Stimulated activated CD8-positive, alpha-beta memory T cell treated with anti-CD3 and anti-CD28 coated beads, Interleukin-2, amount 100 ng/mL, for 48 hours (primary cell): ENCODE data around the gene ARMH2.
"Not testable (repeated sequence)": the region's sequence is repeated elsewhere in the genome, so short reads cannot be mapped to it uniquely, and the experiment has no call there.

Experiments used
- DNase-seq, 2 donors: peaks; one replicate each; pipeline ENCODE4 v3.0.0-alpha.2; 2020; ENCODE audit warnings: low read depth in 2 of 2

ARMH2 gene

DNA sequence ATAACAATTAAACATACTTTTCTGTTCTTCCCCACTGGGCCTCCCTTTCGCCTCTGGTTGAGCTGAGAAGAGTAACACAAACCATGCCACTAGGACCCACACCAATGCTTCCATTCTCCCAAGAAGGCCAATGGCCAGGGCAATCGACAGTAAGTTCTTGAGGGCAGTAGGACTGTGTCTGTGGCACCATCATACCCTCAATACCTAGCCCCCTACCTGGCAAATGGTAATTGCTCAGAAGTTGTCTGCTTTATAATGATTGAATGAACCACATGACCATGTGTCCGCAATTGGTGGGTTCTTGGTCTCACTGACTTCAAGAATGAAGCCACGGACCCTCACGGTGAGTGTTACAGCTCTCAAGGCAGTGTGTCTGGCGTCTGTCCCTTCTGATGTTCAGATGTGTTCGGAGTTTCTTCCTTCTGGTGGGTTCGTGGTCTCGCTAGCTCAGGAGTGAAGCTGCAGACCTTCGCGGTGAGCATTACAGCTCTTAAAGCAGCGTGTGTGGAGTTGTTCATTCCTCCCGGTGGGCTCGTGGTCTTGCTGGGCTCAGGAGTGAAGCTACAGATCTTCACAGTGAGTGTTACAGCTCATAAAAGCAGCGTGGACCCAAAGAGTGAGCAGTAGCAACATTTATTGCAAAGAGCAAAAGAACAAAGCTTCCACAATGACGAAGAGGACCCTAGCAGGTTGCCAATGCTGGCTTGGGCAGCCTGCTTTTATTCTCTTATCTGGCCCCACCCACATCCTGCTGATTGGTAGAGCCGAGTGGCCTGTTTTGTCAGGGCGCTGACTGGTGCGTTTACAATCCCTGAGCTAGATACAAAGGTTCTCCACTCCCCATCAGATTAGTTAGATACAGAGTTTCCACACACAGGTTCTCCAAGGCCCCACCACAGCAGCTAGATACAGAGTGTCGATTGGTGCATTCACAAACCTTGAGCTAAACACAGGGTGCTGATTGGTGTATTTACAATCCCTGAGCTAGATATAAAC lies 33.6 kb downstream of the ARMH2 start:
- not testable (repeated sequence) for DNase-seq

DNA sequence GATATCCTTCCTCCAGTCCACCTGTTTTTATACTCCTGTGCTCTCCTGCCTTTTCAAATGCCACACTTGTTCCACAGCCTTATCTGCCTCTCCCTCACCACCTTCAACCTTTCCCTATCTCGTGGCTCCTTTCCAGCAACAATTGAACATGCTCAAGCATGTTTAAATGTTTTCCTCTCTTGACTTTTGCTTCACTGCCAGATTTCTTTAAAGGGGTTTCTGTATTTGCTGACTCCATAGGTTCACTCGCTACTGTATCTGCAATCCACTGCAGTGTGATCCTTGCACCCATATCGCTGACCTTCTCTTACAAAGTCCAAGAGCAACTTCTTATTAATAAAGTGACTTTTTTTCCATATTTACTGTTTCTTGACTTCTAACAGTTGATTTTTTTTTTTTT lies 35.1 kb downstream of the ARMH2 start:
- DNase-seq = no peak

DNA sequence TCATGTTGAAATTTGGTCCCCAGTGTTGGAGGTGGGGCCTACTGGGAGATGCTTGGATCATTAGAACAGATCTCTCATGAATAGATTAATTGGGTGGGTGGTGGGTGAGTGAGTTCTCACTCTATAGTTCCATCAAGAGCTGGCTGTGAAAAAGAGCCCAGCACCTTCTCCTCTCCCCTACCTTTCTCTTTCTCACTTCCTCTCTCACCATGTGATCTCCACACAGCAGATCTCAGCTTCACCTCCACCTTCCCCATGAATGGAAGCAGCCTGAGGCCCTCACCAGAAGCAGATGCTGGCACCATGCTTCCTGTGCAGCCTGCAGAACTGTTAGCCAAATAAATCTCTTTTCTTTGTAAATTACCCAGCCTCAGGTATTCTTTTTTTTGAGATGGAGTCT lies 36.9 kb downstream of the ARMH2 start:
- DNase-seq = no peak

DNA sequence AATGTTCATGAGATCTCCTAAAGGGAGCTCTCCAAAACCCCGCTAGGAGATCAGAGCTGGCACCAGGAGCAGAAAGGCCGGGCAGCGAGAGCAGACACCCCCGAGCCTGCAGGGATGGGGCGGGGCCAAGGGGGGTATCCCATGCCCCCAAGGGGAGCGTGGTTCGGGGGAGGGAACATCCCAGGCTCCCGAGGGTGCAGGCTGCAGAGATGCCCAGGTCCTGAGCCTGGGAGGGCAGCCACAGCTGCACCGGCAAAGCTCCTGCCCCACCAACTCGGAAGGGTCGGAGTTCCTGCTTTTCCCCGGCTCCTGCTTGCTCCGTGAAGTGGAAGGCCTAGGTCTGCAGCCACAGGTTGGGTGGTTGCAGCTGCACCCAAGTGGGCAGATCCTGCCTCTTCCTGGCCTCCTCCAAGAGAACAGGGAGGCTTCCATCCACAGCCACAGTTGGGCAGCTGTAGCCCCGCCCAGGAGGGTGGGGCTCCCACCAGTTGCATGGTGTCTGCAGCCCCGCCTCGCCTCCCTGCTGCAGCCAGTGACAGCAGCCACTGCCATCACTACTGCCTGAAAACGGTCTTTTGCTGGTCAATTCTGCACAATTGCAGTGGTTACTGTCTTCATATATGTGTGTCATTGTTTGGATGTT lies 37.4 kb downstream of the ARMH2 start:
- DNase-seq = no peak

DNA sequence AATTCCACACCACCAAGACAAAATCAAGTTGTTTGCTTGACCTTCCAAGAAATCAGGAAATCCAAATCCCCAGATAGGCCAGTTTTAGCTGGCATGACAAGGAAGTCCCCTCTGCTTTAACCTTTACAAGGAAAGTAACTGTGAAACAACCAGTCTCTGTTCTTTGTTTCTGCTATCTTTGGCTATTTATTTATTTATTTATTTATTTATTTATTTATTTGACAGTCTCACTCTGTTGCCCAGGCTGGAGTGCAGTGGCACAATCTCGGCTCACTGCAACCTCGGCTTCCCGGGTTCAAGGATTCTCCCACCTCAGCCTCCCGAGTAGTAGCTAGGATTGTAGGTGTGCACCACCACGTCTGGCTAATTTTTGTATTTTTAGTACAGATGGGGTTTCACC lies 38.5 kb downstream of the ARMH2 start:
- no peak for DNase-seq

DNA sequence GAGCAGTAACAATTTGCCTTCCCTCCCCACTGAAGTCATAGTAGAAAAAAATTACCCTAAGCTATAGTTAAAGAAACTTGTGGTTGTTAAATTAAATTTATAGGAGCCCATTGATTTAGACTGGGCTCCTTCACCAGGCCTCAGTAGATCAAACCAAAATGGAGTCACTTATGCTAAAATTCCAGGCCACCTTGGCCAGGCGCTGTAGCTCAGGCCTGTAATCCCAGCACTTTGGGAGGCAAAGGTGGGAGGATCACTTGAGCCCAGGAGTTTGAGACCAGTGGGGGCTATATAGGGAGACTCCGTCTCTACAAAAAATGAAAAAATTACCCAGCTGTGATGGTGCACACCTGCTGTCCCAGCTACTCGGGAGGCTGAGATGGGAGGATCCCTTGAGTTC lies 39.0 kb downstream of the ARMH2 start:
- no peak for DNase-seq

DNA sequence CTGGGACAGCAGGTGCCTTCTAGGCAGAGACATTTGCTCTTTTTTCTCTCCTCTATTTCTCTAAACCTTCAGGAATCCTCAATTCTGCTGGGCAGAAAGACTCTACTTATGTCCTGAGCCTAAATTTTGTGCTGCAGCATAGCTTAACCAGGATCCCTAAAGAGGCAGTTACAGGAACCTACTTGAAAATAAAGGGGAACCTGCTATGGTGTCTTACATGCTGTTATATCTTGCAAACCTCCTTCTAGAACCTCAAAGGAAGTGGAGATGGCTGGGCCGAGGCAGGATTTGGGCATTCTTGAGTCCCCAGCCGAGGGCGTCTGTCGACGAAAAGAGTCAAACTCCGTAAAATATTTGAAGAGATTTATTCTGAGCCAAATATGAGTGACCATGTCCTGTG lies 41.1 kb downstream of the ARMH2 start:
- DNase-seq = no peak

DNA sequence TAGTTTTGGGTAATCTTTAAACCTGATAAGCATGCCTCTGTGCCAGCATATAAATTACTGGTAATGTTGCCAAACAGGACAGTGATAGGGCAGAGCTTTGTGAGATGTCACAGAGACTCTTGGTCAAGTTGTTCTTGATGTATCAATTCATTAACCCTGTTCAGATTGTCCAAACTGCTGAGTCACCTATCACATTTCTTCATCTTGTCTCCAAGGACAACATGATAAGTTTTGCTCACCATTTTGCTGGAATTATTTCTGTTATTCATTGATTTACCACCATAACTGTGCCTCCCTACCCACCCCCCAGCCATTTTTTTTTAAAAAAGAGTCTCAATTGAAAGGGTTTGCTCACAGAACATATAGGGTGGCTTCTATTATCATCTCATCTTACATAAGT lies 43.4 kb downstream of the ARMH2 start:
- no peak for DNase-seq

DNA sequence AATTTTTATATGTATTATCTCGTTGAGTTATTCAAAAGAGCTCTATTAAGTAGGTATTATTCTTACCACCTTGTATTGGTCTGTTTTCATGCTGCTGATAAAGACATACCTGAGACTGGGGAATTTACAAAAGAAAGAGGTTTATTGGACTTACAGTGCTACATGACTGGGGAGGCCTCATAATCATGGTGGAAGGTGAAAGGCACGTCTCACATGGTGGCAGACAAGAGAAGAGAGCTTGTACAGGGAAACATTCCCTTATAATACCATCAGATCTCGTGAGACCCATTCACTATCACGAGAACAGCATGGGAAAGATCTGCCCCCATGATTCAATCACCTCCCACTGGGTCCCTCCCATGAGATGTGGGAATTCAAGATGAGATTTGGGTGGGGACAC lies 44.3 kb downstream of the ARMH2 start:
- DNase-seq = not testable (repeated sequence)

DNA sequence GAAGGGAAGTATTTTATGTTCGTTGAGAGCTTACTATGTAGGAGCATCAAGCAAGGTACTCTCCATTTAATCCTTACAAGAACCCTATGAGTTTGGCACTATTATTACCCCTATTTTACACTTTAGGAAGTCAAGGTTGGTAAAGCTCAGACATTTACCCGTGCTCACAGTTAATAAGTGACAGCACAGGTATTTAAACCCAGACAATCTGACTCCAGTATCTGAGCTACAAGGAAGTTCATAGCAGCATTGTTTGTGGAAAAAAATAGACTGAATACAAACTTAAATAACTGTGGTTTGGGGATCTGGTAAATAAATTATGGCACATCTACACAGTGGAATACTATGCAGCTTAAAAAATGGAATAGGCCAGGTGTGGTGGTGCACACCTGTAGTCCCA lies 45.2 kb downstream of the ARMH2 start:
- no peak for DNase-seq

DNA sequence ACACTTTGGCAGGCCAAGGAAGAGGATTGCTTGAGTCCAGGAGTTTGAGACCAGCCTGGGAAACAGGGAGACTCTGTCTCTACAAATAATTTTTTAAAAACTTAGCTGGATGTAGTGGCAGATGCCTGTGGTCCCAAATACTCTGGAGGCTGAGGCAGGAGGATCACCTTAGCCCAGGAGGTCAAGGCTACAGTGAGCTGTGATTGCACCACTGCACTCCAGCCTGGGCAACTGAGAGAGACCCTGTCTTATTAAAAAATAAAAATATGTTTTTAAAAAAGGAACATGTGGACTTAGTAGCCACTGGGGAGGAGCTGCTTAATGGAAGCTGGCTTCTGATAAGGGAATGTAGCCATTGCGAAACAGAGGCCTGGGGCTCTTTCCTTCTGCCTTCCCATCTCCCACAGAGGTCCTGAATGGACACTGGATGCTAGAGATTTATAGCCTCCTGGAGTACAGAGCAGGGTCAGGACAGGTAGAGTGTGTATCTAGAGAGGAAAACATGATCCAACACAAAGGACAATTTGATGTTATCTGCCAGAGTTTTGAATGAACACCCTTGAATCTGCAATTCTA lies 45.7 kb downstream of the ARMH2 start:
- DNase-seq = no peak

DNA sequence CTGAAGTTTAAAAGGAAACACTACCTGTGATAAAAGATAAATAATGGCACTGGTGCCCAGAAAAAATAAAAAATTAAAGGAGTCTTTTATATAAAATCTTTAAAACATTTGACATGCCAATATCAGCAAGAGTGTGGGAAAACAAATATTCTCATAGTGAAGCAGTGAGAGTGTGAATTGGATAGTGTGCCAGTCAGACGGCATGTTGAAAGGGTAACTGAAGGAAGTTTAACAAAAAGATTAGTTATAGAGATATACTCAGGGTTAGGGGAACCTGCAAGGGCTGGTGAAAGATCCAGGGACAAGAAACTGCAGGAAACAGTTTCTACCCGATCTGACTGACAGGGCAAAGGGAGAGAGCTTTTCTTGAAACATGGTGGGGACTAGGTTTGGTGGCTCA lies 46.2 kb downstream of the ARMH2 start:
- no peak for DNase-seq

DNA sequence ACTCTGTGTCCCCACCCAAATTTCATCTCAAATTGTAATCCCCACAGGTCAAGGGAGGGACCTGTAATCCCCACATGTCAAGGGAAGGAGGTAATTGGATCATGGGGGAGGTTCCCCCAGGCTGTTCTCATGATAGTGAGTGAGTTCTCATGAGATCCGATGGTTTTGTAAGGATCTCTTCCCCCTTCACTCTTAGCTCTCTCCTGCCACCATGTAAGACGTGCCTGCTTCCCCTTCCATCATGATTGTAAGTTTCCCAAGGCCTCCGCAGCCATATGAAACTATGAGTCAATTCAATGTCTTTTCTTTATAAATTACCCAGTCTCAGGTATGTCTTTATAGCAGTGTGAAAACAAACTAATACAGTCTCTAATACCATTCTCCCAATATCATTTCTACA lies 47.8 kb downstream of the ARMH2 start:
- DNase-seq = not testable (repeated sequence)

DNA sequence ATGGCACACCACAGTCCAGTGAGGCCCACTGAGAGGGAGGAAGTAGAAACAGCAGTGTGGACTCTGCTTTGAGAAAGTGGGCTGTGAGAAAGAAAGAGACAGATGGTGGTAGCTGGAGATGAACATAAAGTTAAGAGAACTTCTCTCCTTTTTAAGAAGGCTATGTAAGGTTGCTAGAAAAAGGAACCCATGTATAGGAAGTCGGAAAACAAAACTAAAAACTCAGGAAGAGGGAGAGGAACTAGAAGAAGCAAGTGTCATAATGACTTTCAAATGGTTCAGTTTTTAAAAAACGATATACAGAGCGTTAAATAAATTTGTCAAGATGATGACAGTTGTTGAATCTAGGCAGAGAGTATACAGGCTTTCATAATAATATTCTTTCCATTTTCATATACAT lies 49.4 kb downstream of the ARMH2 start:
- DNase-seq = no peak
